Stomach (tissue), 9 donors: Measurements from ENCODE around the gene RAPGEF1. TPM values are rescaled to one million over a fixed set of nuclear protein-coding genes. Genes with fewer than 3 reads are reported as not detected.
A peak's percentile ranks its signal among the peaks of the same experiment; 100 is the strongest.

Source experiments
- DNase-seq, 2 donors: peaks; one replicate each; pipeline versions ENCODE4 v3.0.0 to v3.0.0-alpha.2; 2013 to 2019
- H3K27ac ChIP-seq, 5 donors: fragments of 200-600 bp in 4 of 5; sonication (generic) in 4 of 5; one replicate each; pipeline ENCODE4 v1.5.1; 2013 to 2019; ENCODE audit warnings: mild to moderate bottlenecking in 1 of 5, moderate library complexity in 1 of 5
- H3K27me3 ChIP-seq, 3 donors: fragments of 200-600 bp; sonication (generic); one replicate each; pipeline ENCODE4 v1.5.1; 2017 to 2019; ENCODE audit warnings: mixed run types in 1 of 3
- H3K36me3 ChIP-seq, 4 donors: fragments of 200-600 bp; sonication (generic); 1 replicate in 3 of 4; 2 replicates in 1 of 4; pipeline ENCODE4 v1.5.1; 2016 to 2019
- H3K4me1 ChIP-seq, 4 donors: fragments of 200-600 bp; sonication (generic); one replicate each; pipeline ENCODE4 v1.5.1; 2016 to 2019
- H3K4me3 ChIP-seq, 4 donors: fragments of 200-600 bp; sonication (generic) in 3 of 4; one replicate each; pipeline ENCODE4 v1.5.1; 2016 to 2019; ENCODE audit warnings: mild to moderate bottlenecking in 1 of 4
- H3K9me3 ChIP-seq, 4 donors: fragments of 200-600 bp; sonication (generic); one replicate each; pipeline ENCODE4 v1.5.1; 2016 to 2019
- EP300 ChIP-seq: sonication (generic); formaldehyde crosslinking; IDR thresholded peaks from one replicate; pipeline ENCODE4 v1.6.1; 2017; ENCODE audit warnings: antibody characterized with exemption
- POLR2A ChIP-seq, 4 donors: fragments of 450-650 bp; IDR thresholded peaks; one replicate each; pipeline ENCODE4 v1.6.1; 2016; ENCODE audit warnings: antibody characterized with exemption in 4 of 4, control low read depth in 2 of 4, mild to moderate bottlenecking in 1 of 4, moderate library complexity in 1 of 4
- POLR2AphosphoS5 ChIP-seq, 3 donors: sonication (generic); formaldehyde crosslinking; IDR thresholded peaks; one replicate each; pipeline ENCODE4 v1.6.1; 2016; ENCODE audit warnings: antibody characterized with exemption in 3 of 3
- WGBS, 5 donors: extraction: QIAGEN DNeasy Blood & Tissue Kit in 3 of 5; methylation state at CpG; one replicate each; pipeline versions ENCODE4 v1.1.5 to v1.1.7; 2013 to 2018; 5-methylcytosine and 5-hydroxymethylcytosine counted together
- intact Hi-C: fragments of 100-400 bp; cut with DNase I; formaldehyde crosslinking; loops from one replicate; pipeline ENCODE4 v1.15.1; 2023; ENCODE audit warnings: low total_unique reads
- polyA plus RNA-seq, 3 donors: library from polyadenylated mRNA; stranded (reverse); fragments of 200-250 nt; gene quantifications; one replicate each; pipeline ENCODE4 v1.2.3, GENCODE V29; 2013
- total RNA-seq, 5 donors: library from RNA; depleted of rRNA; stranded (reverse); fragments of >200 nt; gene quantifications; one replicate each; pipeline versions ENCODE4 v1.1.0 to v1.2.3, GENCODE V29; 2014 to 2016
- TF ChIP-seq, protein P1 (sequence below), 7 experiments: fragments of 450-650 bp in 4 of 7; fragments of 200-600 bp in 3 of 7; sonication (generic) in 3 of 7; IDR thresholded peaks; one replicate each; pipeline ENCODE4 v1.5.1; 2016 to 2019; ENCODE audit warnings: antibody characterized with exemption in 7 of 7, control low read depth in 2 of 7, mild to moderate bottlenecking in 1 of 7
- donor health status: healthy with polysubstance abuse.
- donor health status: Bipolar disorder and iron deficiency.
- donor health status: healthy.

RAPGEF1 gene
- total and polyA plus RNA-seq, 8 donors = 8.4 to 84.6 (median 45.1) TPM

DNA sequence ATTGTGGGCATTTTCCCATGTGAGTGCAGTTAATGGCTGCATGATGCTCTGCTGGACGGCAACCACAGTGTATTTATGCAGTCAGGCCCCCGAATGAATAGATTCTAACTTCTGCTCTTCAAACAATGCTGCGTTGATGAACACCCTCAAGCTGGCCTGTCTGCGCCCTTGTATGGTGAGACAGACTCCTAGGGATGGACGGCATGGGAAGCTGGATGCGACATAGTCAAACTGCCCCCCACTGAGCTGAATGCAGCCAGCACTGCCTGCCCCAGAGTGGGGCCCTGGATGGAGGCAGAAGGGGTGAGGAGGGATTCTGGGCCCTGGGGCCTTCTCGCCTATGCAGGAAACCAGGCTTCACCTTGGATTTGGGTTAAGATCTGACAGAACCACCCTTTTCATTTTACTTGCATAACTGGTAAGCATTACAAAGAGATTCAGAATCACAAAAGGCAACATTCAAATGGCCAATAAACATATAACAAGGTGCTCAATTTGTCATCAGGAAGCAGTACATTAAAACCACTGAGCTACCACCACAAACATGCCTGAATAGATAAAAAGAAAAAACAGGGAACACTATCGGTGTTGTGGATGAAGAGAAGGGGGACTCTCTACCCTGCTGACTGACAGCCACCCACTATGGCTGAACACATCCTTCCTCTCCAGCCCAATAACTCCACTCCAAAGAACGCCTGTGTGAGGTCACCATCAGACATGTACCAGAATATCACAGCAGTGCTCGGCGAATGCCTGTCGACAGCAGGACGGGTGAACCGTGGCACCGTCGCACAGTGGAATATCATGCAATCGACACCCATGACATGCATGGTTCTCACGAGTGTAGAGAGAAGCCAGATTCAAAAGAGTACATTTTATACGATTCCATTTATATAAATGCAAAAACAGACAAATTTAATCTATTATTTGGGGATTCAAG is 79.1 kb downstream of the RAPGEF1 start:
- H3K9me3 ChIP-seq = no peaks in the 10 kb centered on the region
- intact Hi-C loops = no loop called here
- no peak overlapping the region for H3K4me3 ChIP-seq
- H3K27me3 ChIP-seq = no peaks in the 10 kb centered on the region
- 85 to 97% (median 92%) methylated on average over 19 of the region's 19 CpGs for WGBS, 5 donors
- peaks cover 38 to 71% (median 47%) of the 10 kb centered on the region in 4 donors for H3K4me1 ChIP-seq
- TF ChIP-seq EP300 = no peak
- no peak for TF ChIP-seq POLR2AphosphoS5 (IDR thresholded peaks at IDR 0.05)
- no peak for TF ChIP-seq POLR2A (IDR thresholded peaks at IDR 0.05)
- no peak for DNase-seq
- H3K27ac ChIP-seq = no peak overlapping the region
- no peaks in the 10 kb centered on the region for H3K36me3 ChIP-seq

- H3K4me1 ChIP-seq = peaks cover 40 to 83% (median 66%) of the 10 kb centered on the region in 4 donors
- DNase-seq = no peak
- intact Hi-C loops = no loop called here
Observed at GRCh38 chr9:131658377-131659129, 81.3 kb downstream of the RAPGEF1 start.

GRCh38 chr9:131657940-131658339 is 81.9 kb downstream of the RAPGEF1 start:
- no peak overlapping the region for H3K4me3 ChIP-seq
- H3K27ac ChIP-seq = peak overlapping the region; percentile 43 to 83 (median 69)
- H3K4me1 ChIP-seq = peaks cover 40 to 83% (median 68%) of the 10 kb centered on the region in 4 donors
- no peak for TF ChIP-seq POLR2AphosphoS5 (IDR thresholded peaks at IDR 0.05)
- TF ChIP-seq POLR2A (IDR thresholded peaks at IDR 0.05) = no peak
- TF ChIP-seq EP300 = no peak
- TF ChIP-seq, protein P1, sequence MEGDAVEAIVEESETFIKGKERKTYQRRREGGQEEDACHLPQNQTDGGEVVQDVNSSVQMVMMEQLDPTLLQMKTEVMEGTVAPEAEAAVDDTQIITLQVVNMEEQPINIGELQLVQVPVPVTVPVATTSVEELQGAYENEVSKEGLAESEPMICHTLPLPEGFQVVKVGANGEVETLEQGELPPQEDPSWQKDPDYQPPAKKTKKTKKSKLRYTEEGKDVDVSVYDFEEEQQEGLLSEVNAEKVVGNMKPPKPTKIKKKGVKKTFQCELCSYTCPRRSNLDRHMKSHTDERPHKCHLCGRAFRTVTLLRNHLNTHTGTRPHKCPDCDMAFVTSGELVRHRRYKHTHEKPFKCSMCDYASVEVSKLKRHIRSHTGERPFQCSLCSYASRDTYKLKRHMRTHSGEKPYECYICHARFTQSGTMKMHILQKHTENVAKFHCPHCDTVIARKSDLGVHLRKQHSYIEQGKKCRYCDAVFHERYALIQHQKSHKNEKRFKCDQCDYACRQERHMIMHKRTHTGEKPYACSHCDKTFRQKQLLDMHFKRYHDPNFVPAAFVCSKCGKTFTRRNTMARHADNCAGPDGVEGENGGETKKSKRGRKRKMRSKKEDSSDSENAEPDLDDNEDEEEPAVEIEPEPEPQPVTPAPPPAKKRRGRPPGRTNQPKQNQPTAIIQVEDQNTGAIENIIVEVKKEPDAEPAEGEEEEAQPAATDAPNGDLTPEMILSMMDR (IDR thresholded peaks at IDR 0.05) = no peak
- no peaks in the 10 kb centered on the region for H3K36me3 ChIP-seq
- no peak for DNase-seq
- no peaks in the 10 kb centered on the region for H3K9me3 ChIP-seq
- no peaks in the 10 kb centered on the region for H3K27me3 ChIP-seq
- WGBS, 5 donors = 34 to 55% (median 43%) methylated on average over 5 of the region's 5 CpGs
- intact Hi-C loops = no loop called here

More at GRCh38 chr9:131658377-131659129, 81.3 kb downstream of the RAPGEF1 start:
- H3K27me3 ChIP-seq = no peaks in the 10 kb centered on the region
- no peaks in the 10 kb centered on the region for H3K36me3 ChIP-seq
- peak overlapping the region; percentile 43 to 83 (median 69) for H3K27ac ChIP-seq
- WGBS, 5 donors = 59 to 74% (median 71%) methylated on average over 8 of the region's 8 CpGs
- H3K9me3 ChIP-seq = no peaks in the 10 kb centered on the region
- H3K4me3 ChIP-seq = no peak overlapping the region
- TF ChIP-seq POLR2AphosphoS5 (IDR thresholded peaks at IDR 0.05) = peak in 2 of 3 donors; percentile 72 to 75
- no peak for TF ChIP-seq POLR2A (IDR thresholded peaks at IDR 0.05)

GRCh38 chr9:131657456-131657855 is 82.4 kb downstream of the RAPGEF1 start:
- DNase-seq = no peak
- no peaks in the 10 kb centered on the region for H3K36me3 ChIP-seq
- H3K4me3 ChIP-seq = no peak overlapping the region
- TF ChIP-seq POLR2A (IDR thresholded peaks at IDR 0.05) (no peak), POLR2AphosphoS5 (IDR thresholded peaks at IDR 0.05) (no peak), EP300 (no peak)
- TF ChIP-seq, protein P1 (IDR thresholded peaks at IDR 0.05) = no peak
- WGBS, 5 donors = 78 to 88% (median 84%) methylated on average over 8 of the region's 8 CpGs
- peaks cover 40 to 83% (median 68%) of the 10 kb centered on the region in 4 donors for H3K4me1 ChIP-seq
- H3K27me3 ChIP-seq = no peaks in the 10 kb centered on the region
- H3K27ac ChIP-seq = peak overlapping the region in 4 of 5 donors; percentile 2 to 83 (median 73)
- intact Hi-C loops = no loop called here
- no peaks in the 10 kb centered on the region for H3K9me3 ChIP-seq

- no peak for DNase-seq
- intact Hi-C loops = no loop called here
- H3K36me3 ChIP-seq = no peaks in the 10 kb centered on the region
- TF ChIP-seq, protein P1 (IDR thresholded peaks at IDR 0.05) = no peak
- TF ChIP-seq POLR2A (IDR thresholded peaks at IDR 0.05) (no peak), POLR2AphosphoS5 (IDR thresholded peaks at IDR 0.05) (no peak), EP300 (no peak)
- WGBS, 5 donors = 72 to 90% (median 79%) methylated on average over 9 of the region's 9 CpGs
- H3K4me3 ChIP-seq = no peak overlapping the region
- no peaks in the 10 kb centered on the region for H3K9me3 ChIP-seq
- H3K4me1 ChIP-seq = peaks cover 44 to 83% (median 68%) of the 10 kb centered on the region in 4 donors
- peak overlapping the region; percentile 0 to 83 (median 69) for H3K27ac ChIP-seq
- no peaks in the 10 kb centered on the region for H3K27me3 ChIP-seq
Observed at GRCh38 chr9:131657037-131657377, 82.9 kb downstream of the RAPGEF1 start.
